Measurements from ENCODE around the gene UTS2R. TPM values are rescaled to one million over a fixed set of nuclear protein-coding genes. Genes with fewer than 3 reads are reported as not detected.

The UTS2R gene
- total and polyA plus RNA-seq, 2 of the 4 experiments (the other 2 are of a cell fraction) = not detected

- in situ Hi-C loops (cut with MboI; ENCODE audit: low sequenced_read_pairs) (no loop called here), intact Hi-C loops (cut with micrococcal nuclease) (no loop called here), dilution Hi-C loops (cut with HindIII; ENCODE audit: low sequenced_read_pairs, unreplicated experiment) (no loop called here)
- no peak overlapping the region for H3K14ac ChIP-seq (replicated peaks; ENCODE audit: low read depth, low read length)
- no peak overlapping the region for H3K4ac ChIP-seq (ENCODE audit: low read depth, low read length)
- no peak overlapping the region for H4K5ac ChIP-seq (ENCODE audit: low read depth, low read length)
- peaks cover 0 to 18% of the 10 kb centered on the region in 2 experiments; a peak in 2 of 4 replicates for H3K79me1 ChIP-seq (ENCODE audit: low read depth in 1 of 2, low read length in 2 of 2)
- no peak overlapping the region for H3K4me2 ChIP-seq (ENCODE audit: low read depth, low read length)
- no peaks in the 10 kb centered on the region for H3K4me1 ChIP-seq (ENCODE audit: control insufficient read depth, insufficient read depth, low read length)
- POLR2A ChIA-PET (ENCODE audit: unreplicated experiment) = no interaction called here
- H3K18ac ChIP-seq (ENCODE audit: low read depth, low read length) = no peak overlapping the region
- H3K23ac ChIP-seq (ENCODE audit: low read depth, low read length) = no peak overlapping the region
- H2BK20ac ChIP-seq (ENCODE audit: low read depth, low read length) = no peak overlapping the region
- no peak overlapping the region for H4K91ac ChIP-seq (ENCODE audit: insufficient read depth, low read depth, low read length)
- no peak overlapping the region for H3K9ac ChIP-seq (ENCODE audit: low read depth, low read length)
- ATAC-seq (ENCODE audit: low read depth) (no peak), DNase-seq (no peak)
- no peak overlapping the region for H3K27ac ChIP-seq (ENCODE audit: insufficient read depth, low read length)
- CTCF ChIA-PET = no interaction called here
- peaks cover 2% of the 10 kb centered on the region; the same call in 1 of the 2 replicates for H3K36me3 ChIP-seq (ENCODE audit: control insufficient read depth, insufficient read depth, low read length)
- TF ChIP-seq USF2 (IDR thresholded peaks at IDR 0.05; ENCODE audit: low read depth, low read length) = no peak
- H3K4me3 ChIP-seq (ENCODE audit: insufficient read depth, low read depth, low read length) = no peak overlapping the region
- no peak overlapping the region for H2BK15ac ChIP-seq (ENCODE audit: low read depth, low read length)
- H3K27me3 ChIP-seq (ENCODE audit: control insufficient read depth, insufficient read depth, low read length) = no peaks in the 10 kb centered on the region
- H4K20me1 ChIP-seq (ENCODE audit: insufficient read depth, low read length) = peaks cover 25% of the 10 kb centered on the region
- BruUV-seq (replicated peaks) = no TSS peak
- no peak overlapping the region for H2AFZ ChIP-seq (replicated peaks; ENCODE audit: low read length, poor library complexity)
- H2AK9ac ChIP-seq (replicated peaks; ENCODE audit: low read depth, low read length, poor library complexity) = no peak overlapping the region
- no peak overlapping the region for H3K56ac ChIP-seq (ENCODE audit: extremely low read depth, insufficient read depth, low read length)
- 0 out of 2 replicates have a peak, but pooled peaks cover 4% of the 10 kb centered on the region for H3K9me1 ChIP-seq (ENCODE audit: insufficient read depth, low read length)
- H2AK5ac ChIP-seq (ENCODE audit: low read depth, low read length) = no peak overlapping the region
- H2BK120ac ChIP-seq (ENCODE audit: low read depth, low read length) = no peak overlapping the region
- no peak overlapping the region for H2BK5ac ChIP-seq (ENCODE audit: low read depth, low read length, poor library complexity, severe bottlenecking)
- whole genome bisulfite sequencing, 2 experiments (ENCODE audit: extremely low coverage in 2 of 2, insufficient read length in 1 of 2) = 70% methylated on average over 2 of the region's 6 CpGs; no CpG with 5 or more reads in 1 of the 2 experiments
- H3K9me3 ChIP-seq (ENCODE audit: control insufficient read depth, insufficient read depth, low read length) = no peaks in the 10 kb centered on the region
- no peak overlapping the region for H4K8ac ChIP-seq (ENCODE audit: low read depth in 2 of 2, low read length in 2 of 2)
Observed at GRCh38 chr17:82416771-82417170, 45.2 kb downstream of the UTS2R start.

Measured in IMR-90 (cell line).